HEK293T (cell line): Measurements from ENCODE around the gene TLE1.
"Not testable (repeated sequence)": the region's sequence is repeated elsewhere in the genome, so short reads cannot be mapped to it uniquely, and the experiment has no call there.

Experiments used
- CTCF ChIA-PET: fragments of 350-600 bp; formaldehyde crosslinking; extraction: SDS; loops from one replicate; lab custom pipeline; 2021; ENCODE audit warnings: antibody characterized with exemption, inconsistent platforms; lab: Yijun Ruan, JAX
- POLR2A ChIA-PET: fragments of 350-600 bp; formaldehyde crosslinking; extraction: SDS; loops from one replicate; lab custom pipeline; 2020; ENCODE audit warnings: antibody characterized with exemption, inconsistent platforms; lab: Yijun Ruan, JAX
- DNase-seq: peaks from one replicate; pipeline ENCODE4 v3.0.0; 2012; ENCODE audit warnings: mixed read lengths; ENCODE audit errors: extremely low spot score
- ARNT ChIP-seq: fragments of 450-650 bp; IDR thresholded peaks from 2 replicates; pipeline ENCODE4 v1.6.1; 2017; ENCODE audit warnings: mild to moderate bottlenecking
- BHLHE40 ChIP-seq: fragments of 450-650 bp; IDR thresholded peaks from 2 replicates; pipeline ENCODE4 v1.6.1; 2016; ENCODE audit warnings: mild to moderate bottlenecking, moderate library complexity, borderline replicate concordance
- CTBP1 ChIP-seq: fragments of 450-650 bp; IDR thresholded peaks from 2 replicates; pipeline ENCODE4 v1.6.1; 2016; ENCODE audit warnings: borderline replicate concordance
- ELF4 ChIP-seq: fragments of 450-650 bp; IDR thresholded peaks from 2 replicates; pipeline ENCODE4 v1.6.1; 2017; ENCODE audit warnings: antibody characterized with exemption
- FOXA1 ChIP-seq: fragments of 450-650 bp; IDR thresholded peaks from 2 replicates; pipeline ENCODE4 v1.6.1; 2016; ENCODE audit warnings: mild to moderate bottlenecking
- FOXK2 ChIP-seq: fragments of 450-650 bp; IDR thresholded peaks from 2 replicates; pipeline ENCODE4 v1.6.1; 2016; ENCODE audit warnings: mild to moderate bottlenecking
- FOXM1 ChIP-seq: fragments of 450-650 bp; IDR thresholded peaks from 2 replicates; pipeline ENCODE4 v1.6.1; 2017; ENCODE audit warnings: mild to moderate bottlenecking, borderline replicate concordance
- HDGF ChIP-seq: fragments of 450-650 bp; IDR thresholded peaks from 2 replicates; pipeline ENCODE4 v1.6.1; 2017; ENCODE audit warnings: antibody characterized with exemption, borderline replicate concordance
- LEF1 ChIP-seq: fragments of 450-650 bp; IDR thresholded peaks from 2 replicates; pipeline ENCODE4 v1.6.1; 2017; ENCODE audit warnings: mild to moderate bottlenecking, borderline replicate concordance
- NFRKB ChIP-seq: fragments of 450-650 bp; IDR thresholded peaks from 2 replicates; pipeline ENCODE4 v1.6.1; 2016; ENCODE audit warnings: mild to moderate bottlenecking, moderate library complexity
- SP1 ChIP-seq: fragments of 450-650 bp; IDR thresholded peaks from 2 replicates; pipeline ENCODE4 v1.6.1; 2017
- SUZ12 ChIP-seq: fragments of 450-650 bp; IDR thresholded peaks from 2 replicates; pipeline ENCODE4 v1.6.1; 2016; ENCODE audit warnings: mild to moderate bottlenecking
- TARDBP ChIP-seq: fragments of 450-650 bp; IDR thresholded peaks from 2 replicates; pipeline ENCODE4 v1.6.1; 2016
- ZNF384 ChIP-seq: fragments of 450-650 bp; IDR thresholded peaks from 2 replicates; pipeline ENCODE4 v1.6.1; 2016
- TF ChIP-seq, protein P1 (sequence below): fragments of 450-650 bp; IDR thresholded peaks from 2 replicates; pipeline ENCODE4 v1.6.1; 2016

Gene TLE1

DNA sequence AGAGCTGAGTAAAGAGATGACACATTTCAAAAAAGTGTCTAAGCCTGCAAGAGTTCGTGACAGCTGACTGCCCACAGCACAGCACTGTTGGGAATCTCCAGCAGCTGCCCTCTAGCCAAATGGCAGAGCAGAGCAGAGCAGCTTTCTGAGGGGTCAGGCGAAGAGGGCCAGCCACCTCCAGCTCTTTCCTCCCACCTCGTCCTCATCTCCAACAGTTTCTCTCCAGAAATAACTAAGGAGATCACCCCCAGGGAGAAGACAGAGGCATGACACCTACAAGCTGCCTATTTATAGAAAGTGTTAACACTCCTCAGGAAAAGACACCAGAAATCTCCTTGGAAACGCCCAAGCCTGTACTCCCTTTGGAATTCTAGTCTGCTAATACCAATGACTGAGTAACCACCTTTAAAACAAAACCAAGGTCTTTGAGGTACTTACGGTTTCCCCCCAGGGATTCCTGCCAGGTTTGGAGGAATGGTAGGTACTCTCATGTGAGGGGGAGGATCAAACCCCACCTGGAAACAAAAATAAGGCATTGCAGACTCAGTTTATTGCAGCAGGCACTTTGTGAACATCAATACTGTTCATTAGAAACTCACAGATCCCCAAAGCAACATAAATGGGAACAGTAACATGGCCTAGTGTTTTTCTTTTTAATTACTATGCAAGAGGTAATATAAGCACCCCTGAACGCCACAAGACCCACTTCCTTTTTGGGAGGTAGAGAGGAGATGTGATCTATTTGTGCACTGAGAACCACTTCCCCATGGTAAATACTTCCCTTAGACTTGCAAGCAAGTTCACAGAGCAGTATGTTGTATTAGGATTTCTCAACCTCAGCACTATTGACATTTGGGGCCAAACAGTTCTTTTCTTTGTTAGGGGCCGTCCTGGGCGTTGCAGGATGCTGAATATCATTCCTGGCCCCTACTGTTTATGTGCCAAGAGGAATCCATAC lies 79.3 kb downstream of the TLE1 start:
- no peak for DNase-seq
- POLR2A ChIA-PET: no interaction called here
- CTCF ChIA-PET: no interaction called here
- TF ChIP-seq SUZ12 (no peak), NFRKB (no peak), HDGF (no peak)

DNA sequence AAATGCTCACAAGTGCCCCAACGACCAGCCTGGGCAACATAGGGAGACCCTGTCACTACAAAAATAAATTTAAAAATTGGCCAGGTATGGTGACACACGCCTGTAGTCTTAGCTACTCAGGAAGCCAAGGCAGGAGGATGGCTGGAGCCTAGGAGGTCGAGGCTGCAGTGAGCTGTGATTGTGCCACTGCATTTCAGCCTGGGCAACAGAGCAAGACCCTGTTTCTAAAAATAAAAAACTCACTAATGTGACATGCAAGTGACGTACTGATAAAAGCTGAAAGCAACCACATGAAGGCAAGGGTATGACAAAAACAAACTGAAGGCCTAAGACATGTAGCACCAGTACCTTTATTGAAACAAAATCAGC lies 81.1 kb downstream of the TLE1 start:
- no peak for DNase-seq
- ChIA-PET POLR2A (no interaction called here), CTCF (no interaction called here)
- TF ChIP-seq ZNF384 (no peak), BHLHE40 (no peak), SUZ12 (no peak)

DNA sequence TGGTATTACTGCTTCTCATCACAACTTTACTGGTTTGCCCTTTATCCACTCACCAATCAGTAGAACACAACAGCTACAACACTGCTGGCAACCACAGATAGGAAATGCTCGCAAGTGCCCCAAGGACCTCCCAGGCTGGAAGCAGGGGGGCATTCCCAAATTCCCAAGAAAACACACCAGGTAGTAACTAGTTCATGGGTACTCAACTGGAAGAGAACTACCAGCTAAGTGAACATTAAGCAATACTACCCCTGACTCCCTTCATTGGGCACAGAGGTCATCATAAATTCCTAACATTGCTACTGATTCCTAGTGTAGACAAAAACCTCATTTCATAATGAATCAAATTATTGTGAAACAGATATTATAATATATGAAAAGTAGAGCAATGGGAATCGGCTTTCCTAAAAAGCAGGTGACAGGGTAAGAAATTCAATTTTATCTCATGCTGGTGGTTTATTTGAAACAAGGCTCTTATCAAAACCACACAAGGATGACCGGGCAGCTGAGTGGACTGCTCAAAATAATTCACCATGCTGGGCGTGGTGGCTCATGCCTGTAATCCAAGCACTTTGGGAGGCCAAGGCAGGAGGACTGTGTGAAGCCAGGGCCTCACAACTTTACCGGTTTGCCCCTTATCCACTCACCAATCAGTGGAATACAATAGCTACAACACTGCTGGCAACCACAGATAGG lies 81.6 kb downstream of the TLE1 start:
- no peak for DNase-seq
- TF ChIP-seq, protein P1, sequence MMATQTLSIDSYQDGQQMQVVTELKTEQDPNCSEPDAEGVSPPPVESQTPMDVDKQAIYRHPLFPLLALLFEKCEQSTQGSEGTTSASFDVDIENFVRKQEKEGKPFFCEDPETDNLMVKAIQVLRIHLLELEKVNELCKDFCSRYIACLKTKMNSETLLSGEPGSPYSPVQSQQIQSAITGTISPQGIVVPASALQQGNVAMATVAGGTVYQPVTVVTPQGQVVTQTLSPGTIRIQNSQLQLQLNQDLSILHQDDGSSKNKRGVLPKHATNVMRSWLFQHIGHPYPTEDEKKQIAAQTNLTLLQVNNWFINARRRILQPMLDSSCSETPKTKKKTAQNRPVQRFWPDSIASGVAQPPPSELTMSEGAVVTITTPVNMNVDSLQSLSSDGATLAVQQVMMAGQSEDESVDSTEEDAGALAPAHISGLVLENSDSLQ: no peak
- TF ChIP-seq LEF1: no peak
- TF ChIP-seq CTBP1: no peak
- TF ChIP-seq SUZ12: no peak
- TF ChIP-seq NFRKB: no peak
- TF ChIP-seq ARNT: no peak
- TF ChIP-seq FOXK2: no peak
- no peak for TF ChIP-seq SP1
- no peak for TF ChIP-seq HDGF
- no peak for TF ChIP-seq FOXM1
- no peak for TF ChIP-seq BHLHE40
- no peak for TF ChIP-seq ZNF384
- no peak for TF ChIP-seq ELF4
- CTCF ChIA-PET: no interaction called here
- POLR2A ChIA-PET: no interaction called here

DNA sequence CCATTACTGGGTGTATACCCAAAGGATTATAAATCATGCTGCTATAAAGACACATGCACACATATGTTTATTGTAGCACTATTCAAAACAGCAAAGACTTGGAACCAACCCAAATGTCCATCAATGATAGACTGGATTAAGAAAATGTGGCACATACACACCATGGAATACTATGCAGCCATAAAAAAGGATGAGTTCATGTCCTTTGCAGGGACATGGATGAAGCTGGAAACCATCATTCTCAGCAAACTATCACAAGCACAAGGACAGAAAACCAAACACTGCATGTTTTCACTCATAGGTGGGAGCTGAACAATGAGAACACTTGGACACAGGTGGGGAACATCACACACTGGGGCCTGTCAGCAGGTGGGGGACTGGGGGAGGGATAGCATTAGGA lies 83.1 kb downstream of the TLE1 start:
- POLR2A ChIA-PET, DNase-seq, CTCF ChIA-PET: not testable (repeated sequence)

DNA sequence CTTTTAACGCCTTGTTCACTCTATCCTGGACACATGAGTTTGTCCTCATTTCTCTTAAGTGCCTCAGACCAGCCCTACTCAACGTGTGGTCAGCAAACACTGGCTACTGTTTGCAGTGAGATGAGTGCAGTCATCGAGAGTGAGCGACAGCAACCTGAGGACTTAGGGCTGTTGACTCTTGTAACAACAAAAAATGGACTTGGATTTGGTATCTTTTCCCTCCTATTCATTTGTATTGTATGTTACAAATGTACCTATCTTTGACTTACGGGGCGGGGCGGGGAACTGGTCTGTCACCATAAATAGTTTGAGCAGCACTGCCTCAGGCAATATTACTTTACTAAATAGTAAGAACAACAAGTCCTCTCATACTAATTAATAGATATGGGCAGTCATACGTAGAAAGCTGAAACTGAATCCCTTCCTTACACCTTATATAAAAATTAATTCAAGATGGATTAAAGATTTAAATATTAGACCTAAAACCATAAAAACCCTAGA lies 84.1 kb downstream of the TLE1 start:
- TF ChIP-seq FOXM1 (no peak), FOXA1 (no peak), HDGF (no peak), ARNT (no peak), TARDBP (no peak), SUZ12 (no peak), LEF1 (no peak), ELF4 (no peak), ZNF384 (no peak), BHLHE40 (no peak), CTBP1 (no peak), FOXK2 (no peak), SP1 (no peak)
- TF ChIP-seq, protein P1: no peak
- ChIA-PET CTCF (no interaction called here), POLR2A (no interaction called here)
- DNase-seq: no peak

DNA sequence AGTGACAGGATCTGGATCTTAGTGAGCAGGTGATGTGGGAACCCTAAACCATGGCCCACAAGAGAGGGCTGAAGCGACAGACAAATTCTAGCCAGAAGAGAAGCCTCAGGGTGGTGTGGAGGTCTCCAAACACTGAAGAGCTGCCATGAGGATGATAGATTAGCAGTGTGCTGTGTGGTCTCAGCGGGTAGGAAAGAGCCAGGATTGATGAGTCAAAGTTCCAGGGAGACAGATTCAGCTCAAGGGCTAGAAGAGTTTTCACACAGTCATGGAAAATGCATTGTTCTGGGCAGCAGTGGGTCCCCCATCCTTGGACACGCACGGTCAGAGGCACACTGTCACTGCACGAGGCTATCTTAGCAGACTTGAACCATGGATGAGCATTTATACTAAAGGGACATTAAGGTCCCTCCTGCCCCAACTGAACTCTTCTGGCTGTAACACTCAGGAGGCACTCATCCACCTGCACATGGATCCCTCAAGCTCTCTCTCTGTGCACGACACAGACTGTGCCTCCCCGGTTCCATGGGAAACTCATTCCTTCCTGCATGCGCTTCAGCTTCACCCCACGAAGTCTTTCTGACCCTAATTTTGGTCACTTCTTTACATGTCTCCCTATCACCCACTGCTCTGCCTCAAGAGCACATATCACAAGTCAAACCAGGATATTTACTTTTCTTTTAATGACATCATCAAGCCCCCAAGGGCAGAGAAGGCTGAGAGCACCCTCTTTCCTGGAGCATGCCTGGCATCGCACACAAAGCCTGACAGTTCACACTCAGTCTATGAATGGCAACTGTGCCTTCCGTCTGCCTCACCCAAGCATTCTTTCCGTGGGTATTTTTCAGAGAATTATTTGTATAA lies 84.8 kb downstream of the TLE1 start:
- no peak for TF ChIP-seq ARNT
- DNase-seq: no peak
- ChIA-PET POLR2A (interaction anchor here (1.1 kb wide), 1 partner anchor 10 kb away, joined by 3 read pairs; no protein-coding TSS in a partner anchor), CTCF (interaction anchor here (0.5 kb wide), 1 partner anchor 118 kb away, joined by 4 read pairs; no protein-coding TSS in a partner anchor)
